GM21786 (cell line): Measurements from ENCODE around the gene EPOP.
A peak's percentile ranks its signal among the peaks of the same experiment; 100 is the strongest.

Experiments used
- ATAC-seq: cut with Tn5 transposase; IDR thresholded peaks from one replicate; pipeline ENCODE4 v1.9.1; 2021; ENCODE audit not compliant: unreplicated experiment

Gene EPOP

DNA sequence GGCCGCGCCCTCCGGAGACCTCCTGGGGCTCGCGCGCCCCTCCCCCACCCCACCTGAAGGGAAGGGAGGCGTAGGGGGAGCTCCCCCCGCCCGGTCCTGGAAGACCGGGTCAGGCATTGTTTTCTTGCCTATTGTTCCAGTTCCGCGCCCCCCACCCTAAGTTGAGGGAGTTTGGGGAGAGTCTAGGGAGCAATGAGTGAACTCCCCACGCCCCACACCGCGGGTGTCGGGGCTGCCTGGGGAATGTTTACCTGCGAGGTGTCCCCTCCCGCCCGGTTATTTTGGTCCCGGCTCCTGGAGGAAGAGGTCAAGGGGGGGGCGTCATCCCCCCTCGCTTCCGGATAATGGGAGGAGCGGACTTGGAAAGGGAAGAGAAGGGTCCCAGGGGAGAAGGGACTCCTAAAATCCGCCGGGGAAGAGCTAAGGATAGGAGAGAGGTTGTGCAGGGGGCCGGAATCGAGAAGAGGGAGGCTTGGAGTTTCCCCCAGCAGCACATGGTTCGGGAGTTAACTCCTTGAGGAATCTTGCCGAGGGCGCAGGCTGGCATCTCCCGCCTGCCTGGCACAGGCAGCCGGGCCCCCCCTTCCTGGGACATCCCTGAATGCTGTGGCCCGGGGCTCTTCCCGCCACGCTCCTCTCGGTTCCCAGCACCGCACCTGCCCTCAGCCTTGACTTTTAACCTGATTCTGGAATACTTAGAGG, 31.2 kb upstream of the EPOP start:
- ATAC-seq, result no peak

DNA sequence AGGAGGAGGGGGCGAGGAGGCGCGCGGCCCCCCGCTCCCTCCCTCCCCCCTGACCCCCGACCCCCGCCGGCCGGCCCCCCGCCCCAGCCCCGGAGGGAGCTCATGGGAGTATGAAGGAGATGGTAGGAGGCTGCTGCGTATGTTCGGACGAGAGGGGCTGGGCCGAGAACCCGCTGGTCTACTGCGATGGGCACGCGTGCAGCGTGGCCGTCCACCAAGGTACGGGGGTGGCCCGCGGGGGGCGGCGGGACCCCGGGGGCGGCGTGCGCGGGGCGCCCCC, 30.7 kb upstream of the EPOP start:
- no peak for ATAC-seq

DNA sequence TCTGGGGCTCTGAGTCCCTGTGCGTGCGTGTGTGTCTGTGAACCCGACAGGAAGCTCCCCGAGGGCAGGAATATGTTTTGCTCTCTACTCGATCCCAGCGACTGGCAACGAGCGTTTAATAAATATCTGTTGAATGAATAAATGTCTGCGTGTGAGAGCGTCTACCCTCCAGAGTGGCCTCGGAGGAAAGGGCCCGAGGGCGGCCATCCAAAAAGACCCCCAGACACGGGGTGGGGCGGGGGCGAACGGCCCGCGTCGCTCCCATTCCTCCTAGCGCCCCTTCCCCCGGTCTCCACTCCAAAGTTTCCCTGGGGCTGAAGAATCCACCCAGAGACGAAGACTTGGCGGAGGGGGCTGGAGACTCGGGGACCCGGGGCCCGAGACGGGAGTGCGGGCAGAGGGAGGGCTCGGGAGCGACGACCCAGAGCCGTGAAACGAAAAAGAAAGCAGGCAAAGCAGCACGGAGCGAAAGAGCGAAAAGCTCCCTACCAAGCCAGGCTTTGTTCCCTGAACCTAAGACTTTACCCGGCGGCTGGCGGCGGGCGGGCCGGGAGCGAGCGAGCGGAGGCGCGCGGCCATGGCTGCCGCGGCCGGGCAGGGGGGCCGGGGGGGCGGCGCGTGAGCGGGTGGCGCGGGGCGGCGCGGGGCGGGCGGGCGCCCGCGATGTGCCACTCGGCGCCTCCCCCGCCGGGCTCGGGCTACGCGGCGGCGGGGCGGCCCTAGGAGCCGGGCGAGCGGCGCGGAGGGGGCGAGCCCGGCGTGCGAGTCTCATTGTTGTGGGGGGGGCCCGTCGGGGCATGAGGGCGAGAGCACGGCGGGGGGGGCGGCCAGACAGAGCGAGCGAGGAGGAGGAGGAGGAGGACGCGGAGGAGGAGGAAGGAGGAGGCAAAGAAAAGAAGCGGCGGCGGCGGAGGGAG, 30.1 kb upstream of the EPOP start, which contains the start of gene MLLT6:
Gene MLLT6 (plus strand): TSS at position 668 of the 917 bp plus-strand sequence. CDS start 360 bp downstream, outside the sequence.
- ATAC-seq, result no peak

DNA sequence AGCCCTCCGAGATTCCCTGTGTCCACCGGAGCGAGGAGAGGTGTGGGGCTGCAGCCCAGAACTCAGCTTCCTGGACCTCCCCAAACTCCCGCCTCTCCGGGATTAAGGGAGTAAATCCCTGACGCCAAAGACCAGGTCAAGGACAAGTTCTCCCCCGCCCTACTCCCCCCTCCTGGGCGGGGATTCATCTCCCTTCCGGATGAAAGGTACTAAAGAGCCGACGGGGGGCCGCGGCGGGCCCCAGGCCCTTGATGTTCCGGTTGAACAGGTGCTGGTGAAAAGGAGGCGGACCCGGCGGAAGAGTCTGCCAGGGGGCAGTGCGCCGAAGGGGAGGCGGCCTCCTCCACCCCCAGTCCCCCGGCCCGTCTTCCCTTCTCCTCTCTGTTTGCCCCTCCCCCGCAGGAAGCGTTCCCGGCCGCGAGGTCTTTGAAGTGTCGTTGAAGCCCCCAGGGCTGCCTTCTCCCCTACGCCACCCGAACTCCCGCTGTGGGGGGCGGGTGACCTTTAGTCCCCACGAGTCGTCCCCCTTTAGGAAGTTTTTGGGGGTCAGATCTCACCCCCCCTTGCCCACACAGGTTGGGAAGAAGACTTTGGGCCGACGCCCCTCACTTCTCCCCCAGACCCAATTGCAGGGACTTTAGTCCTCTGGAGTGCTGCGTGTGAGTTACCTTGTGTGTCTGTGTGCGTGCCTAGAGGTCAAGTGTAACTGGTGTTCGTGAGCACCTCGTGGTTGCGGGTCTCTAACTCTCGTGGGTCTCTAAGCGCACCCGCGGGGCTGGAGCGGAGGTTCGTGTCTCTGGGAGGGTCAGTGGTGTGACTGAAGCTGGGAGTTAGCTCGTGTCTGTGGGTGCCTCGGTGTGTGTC, 29.2 kb upstream of the EPOP start:
- no peak for ATAC-seq

DNA sequence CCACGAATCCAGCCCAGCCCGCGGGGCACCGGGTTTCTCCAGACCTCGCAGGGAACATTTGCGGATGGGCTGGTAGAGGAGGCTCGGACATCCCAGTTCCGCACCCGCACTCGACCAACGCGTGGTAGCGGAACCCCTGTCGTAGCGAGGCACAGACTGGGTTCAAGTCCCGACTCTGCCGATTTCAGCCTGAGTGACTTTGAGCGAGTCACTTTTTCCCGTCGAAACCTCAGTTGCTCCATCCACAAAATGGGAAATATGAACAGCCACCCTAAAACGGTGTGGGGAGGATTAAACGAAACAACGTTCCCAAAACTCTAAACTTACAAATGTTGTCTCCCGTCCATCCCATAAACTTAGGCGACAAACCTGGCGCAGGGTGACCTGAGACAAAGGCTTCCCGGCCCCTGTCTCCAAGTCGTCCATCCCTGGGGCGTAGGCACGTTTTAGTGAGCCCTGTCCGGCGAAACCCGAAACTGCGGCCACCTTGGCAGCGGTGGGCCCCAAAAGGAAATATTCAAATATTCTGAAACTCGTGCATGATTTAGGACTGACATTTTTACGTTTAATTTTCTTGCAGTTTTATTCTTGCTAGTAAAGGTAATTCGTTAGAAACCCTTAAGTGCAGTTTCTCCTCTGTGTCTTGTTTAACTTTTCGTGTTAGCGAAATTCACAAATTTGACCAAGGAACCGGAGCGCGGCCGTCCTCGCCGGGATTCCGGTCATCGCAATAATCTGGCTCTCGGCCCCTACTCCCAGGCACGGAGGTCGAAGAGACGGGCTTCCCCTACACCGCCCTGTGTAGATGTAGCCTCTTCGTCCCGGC, 28.4 kb upstream of the EPOP start:
- no peak for ATAC-seq

DNA sequence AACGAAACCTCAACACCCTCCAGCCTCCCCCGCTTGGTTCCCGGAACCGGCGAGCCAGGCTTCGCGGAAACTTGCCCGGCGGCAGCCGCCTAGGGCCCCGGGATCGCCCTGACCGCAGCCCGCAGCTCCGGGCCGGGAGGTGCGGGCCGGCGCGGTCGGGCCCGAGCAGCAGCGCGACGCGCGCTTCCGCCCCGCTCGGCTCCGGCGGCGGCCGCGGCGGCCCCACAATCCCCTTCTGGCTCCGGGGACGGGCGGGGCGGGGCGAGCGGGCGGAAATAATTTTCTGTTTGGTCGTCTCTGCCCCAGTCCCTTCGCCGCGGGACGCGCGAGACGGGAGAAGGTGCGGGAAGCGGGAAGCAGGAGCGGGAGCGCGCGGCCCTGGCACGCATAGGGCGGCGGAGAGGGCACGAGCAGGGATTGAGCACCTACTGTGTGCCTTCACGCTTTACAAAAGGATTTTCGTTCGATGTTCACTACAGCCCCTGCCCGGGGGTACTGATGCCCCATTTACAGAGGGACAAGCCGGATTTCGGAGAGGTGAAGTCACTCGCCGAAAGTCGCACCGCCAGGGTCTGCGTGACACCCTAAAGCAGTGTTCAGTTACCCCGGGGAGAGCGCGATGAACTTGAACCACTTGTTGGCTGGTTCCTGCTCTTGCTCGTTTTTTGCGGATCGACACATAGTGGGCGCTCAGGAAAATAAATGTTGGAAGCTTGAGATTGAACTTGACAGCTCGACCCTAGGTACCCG, 27.6 kb upstream of the EPOP start:
- ATAC-seq, result peak; percentile 23

DNA sequence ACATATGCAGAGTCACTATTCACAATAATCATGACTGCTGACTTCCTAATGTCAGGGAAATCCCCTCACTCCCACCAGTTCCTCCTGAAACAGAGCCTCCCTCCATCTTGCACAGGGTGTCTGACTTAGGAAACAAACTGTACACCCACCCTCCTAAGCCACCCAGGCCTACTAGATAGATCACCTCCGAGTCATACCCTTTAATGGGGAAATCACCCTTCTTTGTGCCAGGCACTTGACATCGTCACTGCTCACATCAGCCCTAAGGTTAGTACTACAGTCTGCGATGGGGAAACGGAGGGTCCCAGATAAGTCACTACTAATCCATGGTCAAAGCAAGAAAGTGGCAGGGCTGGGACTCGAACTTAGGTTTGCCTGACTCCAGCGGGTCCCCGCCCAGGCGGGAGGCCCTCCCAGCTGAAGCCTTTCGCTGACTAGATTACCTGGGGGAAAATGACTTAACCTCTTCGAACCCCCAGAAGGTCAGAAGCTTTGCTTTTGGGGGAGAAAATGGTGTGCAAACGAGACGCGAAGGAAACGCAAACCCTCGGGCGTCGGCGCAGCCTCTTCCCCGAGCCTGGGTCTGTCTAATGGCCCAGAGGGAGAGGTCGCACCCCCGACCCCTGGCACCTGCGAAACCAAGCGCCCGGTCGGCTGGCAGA, 26.9 kb upstream of the EPOP start:
- peak; percentile 21 for ATAC-seq

DNA sequence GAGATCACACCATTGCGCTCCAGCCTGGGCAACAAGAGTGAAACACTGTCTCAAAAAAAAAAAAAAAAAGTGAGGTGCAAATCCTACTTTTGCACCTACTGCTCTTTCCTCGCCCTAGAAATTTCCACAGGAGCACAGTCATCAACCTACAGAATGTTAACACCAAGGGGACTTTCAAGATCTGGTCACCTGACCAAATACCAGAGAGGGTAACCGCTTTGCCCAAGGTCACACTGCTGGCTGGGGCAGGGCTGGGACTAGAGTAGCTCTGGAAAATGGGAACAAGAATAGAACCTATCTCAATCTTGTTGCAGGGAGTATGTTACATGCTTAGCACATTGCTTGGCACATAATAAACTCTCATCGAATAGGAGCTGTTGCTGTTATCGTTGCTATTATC, 24.0 kb upstream of the EPOP start:
- ATAC-seq, result no peak

DNA sequence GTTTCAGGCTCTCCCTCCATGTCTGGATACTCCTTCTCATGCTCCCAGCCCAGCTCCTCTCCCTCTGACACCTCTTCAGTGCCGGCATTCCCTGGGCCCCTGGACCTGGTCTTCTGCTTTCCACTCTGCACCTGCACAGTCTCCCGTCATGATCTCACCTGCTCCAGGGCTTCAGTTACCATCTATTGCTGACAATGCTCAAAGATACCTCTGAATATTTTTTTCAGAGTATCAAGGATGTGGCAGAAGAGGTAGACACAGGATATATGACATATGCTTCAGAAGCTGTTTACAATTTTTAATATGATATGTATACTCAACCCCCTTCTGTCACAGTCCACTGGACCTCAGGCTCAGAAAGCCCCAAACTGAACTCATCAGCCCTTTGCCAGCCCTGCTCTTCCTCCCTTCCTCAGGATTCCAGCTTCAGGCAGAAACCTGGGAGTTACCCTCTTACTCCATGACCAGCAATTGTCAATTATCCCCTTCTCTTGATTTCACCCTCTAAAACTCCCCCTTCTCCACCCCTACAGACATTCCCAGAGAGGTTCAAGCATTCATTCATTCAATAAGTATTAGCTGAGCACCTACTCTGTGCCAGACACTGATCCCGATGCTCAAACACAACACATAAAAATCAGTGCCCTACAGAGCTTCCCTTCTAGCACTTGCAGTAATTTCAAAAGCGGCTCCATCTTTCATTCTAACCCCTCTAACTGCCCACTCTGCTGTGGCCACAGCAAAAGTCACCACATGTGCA, 22.5 kb upstream of the EPOP start:
- ATAC-seq, result no peak

DNA sequence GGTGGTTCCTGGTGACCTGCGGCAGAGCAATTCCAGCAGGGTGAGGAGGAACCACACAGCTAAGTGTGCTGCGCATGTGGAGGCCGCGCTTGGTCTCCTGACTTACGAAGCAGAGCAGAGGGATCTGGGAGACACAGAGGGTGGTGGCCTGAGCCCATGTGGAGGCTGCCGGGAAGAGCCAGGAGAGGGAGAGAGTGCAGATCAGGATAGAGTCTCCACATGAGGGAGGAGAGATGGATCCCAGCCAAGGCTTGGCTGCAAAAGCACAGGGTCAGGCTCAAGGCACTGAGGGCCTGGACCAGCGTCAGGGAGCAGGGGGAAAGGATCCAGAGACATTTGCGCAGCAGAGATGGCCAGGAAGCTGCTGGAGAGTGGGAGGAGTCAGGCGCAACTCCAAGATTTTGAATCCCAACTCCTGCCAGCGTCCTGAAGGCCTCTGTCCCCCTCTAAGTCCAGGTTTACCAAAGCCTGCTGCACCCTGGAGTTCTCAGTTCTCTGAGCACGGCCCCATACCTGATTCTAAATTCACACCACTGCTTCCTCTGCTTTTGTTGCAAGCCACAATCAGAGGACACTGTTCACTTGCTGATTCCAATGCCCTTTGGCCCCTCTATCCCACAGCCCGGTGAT, 19.1 kb upstream of the EPOP start:
- ATAC-seq, result no peak

DNA sequence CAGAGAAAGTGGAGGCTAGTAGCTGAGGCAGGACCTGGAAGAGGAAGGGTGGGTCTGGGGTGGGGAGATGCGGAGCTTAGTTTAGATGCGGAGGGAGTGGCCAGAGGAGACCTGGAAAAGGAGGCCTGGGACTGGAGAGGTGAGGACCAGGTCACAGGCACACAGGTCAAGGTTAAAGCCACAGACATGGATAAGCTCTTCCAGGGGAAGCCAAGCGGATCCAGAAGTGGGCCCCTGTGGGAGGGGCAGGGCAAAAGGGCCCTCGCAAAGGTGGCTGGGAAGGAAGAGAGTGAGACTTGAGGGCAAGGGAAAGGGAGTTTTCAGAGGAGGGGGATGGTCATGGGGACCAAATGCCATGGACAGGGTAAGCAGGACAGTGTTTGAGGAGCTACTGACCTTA, 16.4 kb upstream of the EPOP start:
- no peak for ATAC-seq

DNA sequence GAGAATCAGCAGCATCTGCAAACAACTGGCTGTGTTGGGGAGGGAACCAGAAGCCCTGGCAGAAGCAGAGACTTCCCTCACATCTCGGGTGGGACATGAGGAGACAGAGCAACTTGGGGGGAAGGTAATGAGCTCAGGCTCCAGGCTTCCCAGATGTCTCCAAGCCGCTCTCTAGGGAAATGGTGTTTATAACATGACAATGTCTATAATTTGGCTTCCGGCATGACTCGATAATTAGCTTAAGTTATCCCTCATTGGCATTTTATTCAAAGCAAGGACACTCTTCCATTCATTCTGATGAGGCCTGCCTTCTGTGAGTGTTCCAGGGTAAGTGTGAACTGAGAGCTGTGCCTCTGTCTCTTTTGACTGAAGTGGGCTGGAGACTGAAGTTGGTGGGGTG, 15.6 kb upstream of the EPOP start:
- no peak for ATAC-seq

DNA sequence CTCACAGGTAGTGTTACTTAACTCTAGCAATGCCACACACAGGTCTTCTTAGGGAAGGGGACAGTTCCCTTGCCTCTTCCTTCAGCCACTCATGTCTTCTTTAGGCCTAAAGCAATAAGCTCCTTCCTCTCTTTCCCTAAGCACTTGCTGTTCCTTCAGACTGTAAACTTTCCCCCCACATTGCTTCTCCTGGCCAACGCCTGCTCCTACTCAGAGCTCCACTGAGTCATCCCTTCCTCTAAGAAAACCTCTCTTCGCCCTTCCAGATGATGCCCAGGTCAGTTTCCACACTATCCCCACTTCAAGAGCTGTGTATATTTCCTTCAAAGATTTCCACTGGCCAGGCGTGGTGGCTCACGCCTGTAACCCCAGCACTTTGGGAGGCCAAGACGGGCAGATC, 12.5 kb upstream of the EPOP start:
- ATAC-seq, result no peak

DNA sequence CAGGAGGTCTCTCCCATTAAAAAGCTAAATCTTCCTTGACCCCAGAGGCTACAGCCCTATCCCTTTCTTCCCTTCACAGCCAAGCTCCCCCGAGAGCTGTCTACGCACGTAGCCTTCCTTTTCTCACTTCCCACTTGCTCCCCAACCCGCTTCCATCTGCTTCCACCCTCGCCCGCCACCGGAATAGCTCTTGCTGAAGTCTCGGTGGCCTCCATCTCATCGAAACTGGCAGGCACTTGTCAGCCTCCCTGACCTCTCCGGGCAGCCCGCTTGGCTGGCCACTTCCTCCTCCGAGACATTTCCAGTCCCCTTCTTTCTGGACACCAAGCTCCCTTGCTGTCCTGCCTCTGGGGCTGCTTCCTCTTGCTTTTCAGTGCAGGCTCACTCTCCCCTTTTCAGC, 10.7 kb upstream of the EPOP start:
- no peak for ATAC-seq

DNA sequence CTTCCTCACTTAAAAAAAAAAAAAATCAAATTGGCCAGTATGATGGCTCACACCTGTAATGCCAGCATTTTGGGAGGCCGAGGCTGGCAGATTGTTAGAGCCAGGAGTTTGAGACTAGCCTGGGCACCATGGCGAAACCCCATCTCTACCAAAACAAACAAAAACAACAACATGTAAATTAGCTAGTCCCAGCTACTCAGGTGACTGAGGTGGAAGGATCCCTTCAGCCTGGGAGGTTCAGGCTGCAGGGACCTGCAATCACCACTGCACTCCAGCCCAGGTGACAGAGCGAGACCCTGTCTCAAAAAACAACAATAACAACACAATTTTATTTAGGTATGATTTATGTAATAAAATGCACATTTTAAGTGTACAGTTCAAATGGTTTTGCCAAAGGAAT, 6.3 kb upstream of the EPOP start:
- no peak for ATAC-seq

DNA sequence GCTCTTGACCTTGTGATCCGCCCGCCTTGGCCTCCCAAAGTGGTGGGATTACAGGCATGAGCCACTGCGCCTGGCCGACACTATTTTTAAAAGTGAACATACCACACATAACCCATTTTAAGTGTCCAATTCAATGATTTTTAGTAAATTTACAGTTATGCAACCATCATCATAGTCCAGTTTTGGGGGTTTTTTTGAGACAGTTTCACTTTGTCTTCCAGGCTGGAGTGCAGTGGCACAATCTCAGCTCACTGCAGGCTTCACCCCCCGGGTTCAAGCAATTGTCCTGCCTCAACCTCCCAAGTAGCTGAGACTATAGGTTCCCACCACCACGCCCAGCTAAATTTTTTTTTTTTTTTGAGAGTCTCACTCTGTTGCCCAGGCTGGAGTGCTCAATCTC, 3.1 kb upstream of the EPOP start:
- ATAC-seq, result no peak

DNA sequence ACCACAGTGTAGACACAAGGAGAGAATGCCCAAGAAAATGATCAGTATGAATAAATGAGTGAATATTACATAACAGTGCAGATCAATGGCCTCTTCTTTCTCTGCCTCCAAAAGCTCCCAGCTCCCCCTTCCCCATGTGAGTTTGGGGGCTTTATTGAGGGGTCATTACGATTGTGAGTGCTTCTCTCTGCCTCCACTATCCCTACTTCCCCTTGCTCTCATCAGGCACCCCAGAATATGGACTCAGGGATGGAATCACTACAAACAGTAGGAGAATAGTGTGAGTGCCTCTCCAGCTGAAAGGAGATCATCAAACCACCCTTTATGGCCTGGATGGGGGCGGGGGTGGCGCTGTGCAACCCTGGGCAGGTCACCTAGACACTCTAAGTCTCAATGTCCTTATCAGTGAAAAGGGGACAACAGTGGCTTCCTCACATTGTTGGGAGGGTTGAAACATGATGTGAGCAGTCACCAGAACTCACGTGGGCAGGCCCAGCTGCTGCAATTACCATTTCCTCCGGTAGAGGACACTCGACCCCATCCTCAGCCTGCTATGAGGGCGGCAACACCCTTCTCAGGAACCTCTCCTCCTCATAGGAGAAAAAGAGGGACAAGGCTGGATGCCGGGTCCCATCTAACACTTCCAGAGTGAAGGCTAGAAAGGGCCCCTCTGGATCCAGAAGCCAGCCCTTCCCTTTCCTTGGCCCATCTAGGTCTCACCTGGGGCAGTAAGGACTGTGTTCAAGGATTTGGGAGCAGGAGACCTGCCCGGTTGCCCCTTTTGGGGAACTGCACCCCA, 2.1 kb upstream of the EPOP start:
- no peak for ATAC-seq
